PC-9 (cell line): ENCODE measurements around the gene SPATA31E1. TPM values are rescaled to one million over a fixed set of nuclear protein-coding genes. Genes with fewer than 3 reads are reported as not detected.

ENCODE experiments used
- BruUV-seq: library from RNA; stranded (reverse); fragments of 400-500 nt; replicated peaks from 2 replicates; lab custom pipeline; 2021; lab: Mats Ljungman, UMichigan
- CTCF ChIA-PET: fragments of 300-600 bp; sonication (Branson Sonifier 250); formaldehyde crosslinking; loops from one replicate; lab custom pipeline; 2022; ENCODE audit warnings: antibody characterized with exemption; lab: Charles Lee
- POLR2A ChIA-PET: fragments of 300-600 bp; sonication (Branson Sonifier 250); formaldehyde crosslinking; loops from one replicate; lab custom pipeline; 2022; ENCODE audit warnings: antibody characterized with exemption; ENCODE audit not compliant: unreplicated experiment; lab: Charles Lee
- DNase-seq, 2 experiments: peaks; one replicate each; pipeline versions ENCODE4 v3.0.0 to v3.0.0-alpha.2; 2015 to 2022; ENCODE audit warnings: mixed read lengths in 1 of 2
- H2AFZ ChIP-seq: fragments of 200-600 bp; sonication (generic); 2 replicates; pipeline ENCODE4 v1.8.1; 2017; ENCODE audit warnings: antibody characterized with exemption
- H3F3A ChIP-seq: fragments of 200-600 bp; sonication (generic); 2 replicates; pipeline ENCODE4 v1.8.1; 2017; ENCODE audit warnings: antibody characterized with exemption, mild to moderate bottlenecking, low read depth; ENCODE audit not compliant: insufficient read depth
- H3K27ac ChIP-seq: fragments of 200-600 bp; sonication (generic); 2 replicates; pipeline ENCODE4 v1.6.1; 2016; ENCODE audit warnings: mixed run types
- H3K27me3 ChIP-seq: fragments of 200-600 bp; sonication (generic); 2 replicates; pipeline ENCODE4 v1.6.1; 2016; ENCODE audit warnings: low read depth, mixed run types; ENCODE audit not compliant: insufficient read depth
- H3K36me3 ChIP-seq: fragments of 200-600 bp; sonication (generic); 2 replicates; pipeline ENCODE4 v1.6.1; 2016; ENCODE audit warnings: low read depth, mixed run types
- H3K4me1 ChIP-seq: fragments of 200-600 bp; sonication (generic); replicated peaks from 2 replicates; pipeline ENCODE4 v1.6.1; 2016; ENCODE audit warnings: mixed run types; ENCODE audit not compliant: insufficient read depth
- H3K4me2 ChIP-seq: fragments of 200-600 bp; sonication (generic); 2 replicates; pipeline ENCODE4 v1.6.1; 2017; ENCODE audit warnings: mixed run types
- H3K4me3 ChIP-seq: fragments of 200-600 bp; sonication (generic); 2 replicates; pipeline ENCODE4 v1.6.1; 2016; ENCODE audit warnings: mixed run types
- H3K79me2 ChIP-seq: fragments of 200-600 bp; sonication (generic); 2 replicates; pipeline ENCODE4 v1.6.1; 2017; ENCODE audit warnings: low read depth, mixed run types
- H3K9me2 ChIP-seq: fragments of 200-600 bp; sonication (generic); 2 replicates; pipeline ENCODE4 v1.8.1; 2017; ENCODE audit warnings: mild to moderate bottlenecking; ENCODE audit not compliant: insufficient read depth
- H3K9me3 ChIP-seq: fragments of 200-600 bp; sonication (generic); 2 replicates; pipeline ENCODE4 v1.8.1; 2016; ENCODE audit warnings: low read depth; ENCODE audit not compliant: insufficient read depth
- H4K20me1 ChIP-seq: fragments of 200-600 bp; sonication (generic); 2 replicates; pipeline ENCODE4 v1.8.1; 2017; ENCODE audit not compliant: insufficient read depth
- EZH2 ChIP-seq: fragments of 200-600 bp; sonication (generic); IDR thresholded peaks from 2 replicates; pipeline ENCODE4 v1.8.0; 2017; ENCODE audit warnings: antibody characterized with exemption, low read depth
- intact Hi-C: fragments of 100-400 bp; cut with micrococcal nuclease; formaldehyde crosslinking; loops from one replicate; pipeline ENCODE4 v1.10.0; 2022; ENCODE audit not compliant: unreplicated experiment
- total RNA-seq: library from RNA; stranded (reverse); gene quantifications from 2 replicates; pipeline ENCODE4 v1.2.3, GENCODE V29; 2021
- TF ChIP-seq, protein P1 (sequence below): fragments of 200-600 bp; sonication (generic); conservative IDR thresholded peaks from 2 replicates; pipeline ENCODE4 v1.6.1; 2017; ENCODE audit warnings: mixed run types, antibody characterized with exemption, mild to moderate bottlenecking, moderate library complexity

Gene SPATA31E1
- total RNA-seq, 1 experiment from 2014 or later, result not detected

DNA sequence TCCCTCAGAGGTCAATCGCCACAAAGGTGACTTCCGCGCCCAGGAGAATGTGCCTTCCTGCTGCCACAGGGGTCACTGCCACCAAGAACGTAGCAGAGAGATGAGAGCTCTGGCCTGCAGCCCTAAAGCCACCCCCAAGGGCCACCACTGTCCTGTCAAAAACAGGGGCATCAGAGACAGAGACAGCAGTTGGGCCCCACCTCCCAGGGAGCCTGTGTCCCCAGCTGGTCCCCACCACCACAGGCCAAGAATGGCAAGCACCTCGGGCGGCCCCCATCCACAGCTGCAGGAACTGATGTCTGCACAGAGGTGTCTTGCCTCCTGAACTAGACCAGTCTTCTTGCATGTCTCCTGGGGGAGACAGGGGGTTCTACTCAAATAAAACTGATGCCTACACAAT is 5.8 kb downstream of the SPATA31E1 start:
- ChIA-PET CTCF (no interaction called here), POLR2A (no interaction called here)
- no peak for TF ChIP-seq EZH2
- TF ChIP-seq, protein P1, sequence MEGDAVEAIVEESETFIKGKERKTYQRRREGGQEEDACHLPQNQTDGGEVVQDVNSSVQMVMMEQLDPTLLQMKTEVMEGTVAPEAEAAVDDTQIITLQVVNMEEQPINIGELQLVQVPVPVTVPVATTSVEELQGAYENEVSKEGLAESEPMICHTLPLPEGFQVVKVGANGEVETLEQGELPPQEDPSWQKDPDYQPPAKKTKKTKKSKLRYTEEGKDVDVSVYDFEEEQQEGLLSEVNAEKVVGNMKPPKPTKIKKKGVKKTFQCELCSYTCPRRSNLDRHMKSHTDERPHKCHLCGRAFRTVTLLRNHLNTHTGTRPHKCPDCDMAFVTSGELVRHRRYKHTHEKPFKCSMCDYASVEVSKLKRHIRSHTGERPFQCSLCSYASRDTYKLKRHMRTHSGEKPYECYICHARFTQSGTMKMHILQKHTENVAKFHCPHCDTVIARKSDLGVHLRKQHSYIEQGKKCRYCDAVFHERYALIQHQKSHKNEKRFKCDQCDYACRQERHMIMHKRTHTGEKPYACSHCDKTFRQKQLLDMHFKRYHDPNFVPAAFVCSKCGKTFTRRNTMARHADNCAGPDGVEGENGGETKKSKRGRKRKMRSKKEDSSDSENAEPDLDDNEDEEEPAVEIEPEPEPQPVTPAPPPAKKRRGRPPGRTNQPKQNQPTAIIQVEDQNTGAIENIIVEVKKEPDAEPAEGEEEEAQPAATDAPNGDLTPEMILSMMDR, result no peak
- H3K27me3 ChIP-seq, result no peaks in the 10 kb centered on the region
- H2AFZ ChIP-seq, result no peak overlapping the region
- no peaks in the 10 kb centered on the region for H3F3A ChIP-seq
- H3K9me3 ChIP-seq, result no peaks in the 10 kb centered on the region
- BruUV-seq, result no TSS peak
- no peaks in the 10 kb centered on the region for H3K4me1 ChIP-seq
- H3K4me3 ChIP-seq, result no peak overlapping the region
- intact Hi-C loops, result loop anchor here (5.0 kb wide), 1 partner anchor 71 kb away; no protein-coding TSS in a partner anchor
- no peaks in the 10 kb centered on the region for H3K36me3 ChIP-seq
- H3K79me2 ChIP-seq, result no peaks in the 10 kb centered on the region
- no peaks in the 10 kb centered on the region for H3K9me2 ChIP-seq
- H4K20me1 ChIP-seq, result no peaks in the 10 kb centered on the region
- no peak overlapping the region for H3K4me2 ChIP-seq
- no peak overlapping the region for H3K27ac ChIP-seq
- no peak for DNase-seq

DNA sequence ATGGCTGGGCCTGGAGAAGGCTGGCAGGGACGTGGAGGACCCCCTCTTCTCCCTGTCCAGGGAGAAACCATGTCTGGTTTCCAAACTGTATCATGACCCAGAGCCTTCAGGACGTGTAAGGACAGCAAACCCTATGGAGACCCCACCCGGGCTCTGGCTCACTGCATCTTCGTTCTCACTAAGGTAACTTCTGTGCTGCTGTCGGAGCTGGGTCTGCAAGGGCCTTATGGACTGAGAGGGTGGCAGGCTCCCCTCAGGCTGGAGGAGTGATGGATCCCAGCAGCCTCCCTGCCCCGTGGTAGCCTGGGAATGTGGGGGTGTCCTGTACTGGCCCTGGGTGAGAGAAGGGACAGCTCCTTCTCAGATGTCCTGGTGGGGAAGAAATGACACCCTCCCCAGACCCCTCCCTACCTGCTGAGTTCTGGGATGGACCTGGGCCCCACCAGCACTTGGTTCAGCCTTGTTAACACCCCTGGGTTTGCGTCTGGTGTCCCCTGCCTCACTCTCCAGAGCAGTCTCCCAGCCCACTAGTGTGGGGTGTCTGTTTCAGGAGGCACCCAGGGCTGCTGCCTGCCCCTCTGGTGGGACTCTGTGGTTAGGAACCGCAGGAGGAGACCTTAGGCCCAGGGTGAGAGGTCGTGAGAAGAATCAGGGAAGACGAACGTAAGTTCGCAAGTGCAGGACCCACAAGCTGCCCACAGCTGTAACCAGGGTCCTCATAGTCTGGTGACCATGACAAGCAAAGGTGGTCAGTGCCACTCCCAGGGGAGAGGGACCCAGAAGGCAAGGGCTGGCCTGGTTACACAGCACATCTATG is 6.6 kb downstream of the SPATA31E1 start:
- Histone ChIP-seq H3F3A (no peaks in the 10 kb centered on the region), H3K36me3 (no peaks in the 10 kb centered on the region), H4K20me1 (no peaks in the 10 kb centered on the region), H3K9me3 (no peaks in the 10 kb centered on the region), H3K79me2 (no peaks in the 10 kb centered on the region), H3K4me2 (no peak overlapping the region), H3K9me2 (no peaks in the 10 kb centered on the region), H2AFZ (no peak overlapping the region), H3K27me3 (no peaks in the 10 kb centered on the region), H3K27ac (no peak overlapping the region), H3K4me1 (no peaks in the 10 kb centered on the region), H3K4me3 (no peak overlapping the region)
- intact Hi-C loops, result loop anchor here (5.0 kb wide), 1 partner anchor 72 kb away; no protein-coding TSS in a partner anchor
- DNase-seq, result no peak
- CTCF ChIA-PET, result no interaction called here
- POLR2A ChIA-PET, result no interaction called here
- TF ChIP-seq, protein P1, result no peak
- TF ChIP-seq EZH2, result no peak
- no TSS peak for BruUV-seq

DNA sequence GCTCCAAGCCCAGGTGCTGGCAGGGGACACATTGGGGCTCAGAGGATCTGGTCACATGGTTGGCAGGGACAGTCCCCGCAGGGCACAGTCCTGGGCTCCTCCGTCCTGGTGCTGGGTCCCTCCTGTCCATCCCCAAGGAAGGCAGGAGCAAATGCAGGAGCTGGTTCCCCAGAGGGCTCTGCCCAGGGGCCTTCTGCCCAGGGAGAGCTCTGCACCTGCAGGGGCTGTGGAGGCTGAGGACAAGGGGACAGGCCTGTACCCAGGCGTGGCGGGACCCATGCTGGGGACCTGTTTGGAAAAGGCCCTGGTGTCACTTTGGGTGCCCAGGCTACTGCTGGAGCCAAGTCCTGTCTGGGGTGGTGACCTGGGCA is 7.2 kb downstream of the SPATA31E1 start:
- Histone ChIP-seq H3K27me3 (no peaks in the 10 kb centered on the region), H3K4me1 (no peaks in the 10 kb centered on the region), H3K9me3 (no peaks in the 10 kb centered on the region), H3F3A (no peaks in the 10 kb centered on the region), H3K36me3 (no peaks in the 10 kb centered on the region), H4K20me1 (no peaks in the 10 kb centered on the region), H2AFZ (no peak overlapping the region), H3K9me2 (no peaks in the 10 kb centered on the region), H3K79me2 (no peaks in the 10 kb centered on the region), H3K4me3 (no peak overlapping the region), H3K27ac (no peak overlapping the region), H3K4me2 (no peak overlapping the region)
- ChIA-PET CTCF (no interaction called here), POLR2A (no interaction called here)
- no peak for TF ChIP-seq EZH2
- TF ChIP-seq, protein P1, result no peak
- intact Hi-C loops, result loop anchor here (5.0 kb wide), 1 partner anchor 73 kb away; no protein-coding TSS in a partner anchor
- DNase-seq, result no peak
- BruUV-seq, result no TSS peak
